ENCODE results near the gene TAB2. TPM values are rescaled to one million over a fixed set of nuclear protein-coding genes. Genes with fewer than 3 reads are reported as not detected.

TAB2 gene
- total and polyA plus RNA-seq, 9 of the 15 experiments (the other 6 are each of a cell fraction or from before 2014, with no cell fraction given): 9.1 to 38.3 (median 18.6) TPM

DNA sequence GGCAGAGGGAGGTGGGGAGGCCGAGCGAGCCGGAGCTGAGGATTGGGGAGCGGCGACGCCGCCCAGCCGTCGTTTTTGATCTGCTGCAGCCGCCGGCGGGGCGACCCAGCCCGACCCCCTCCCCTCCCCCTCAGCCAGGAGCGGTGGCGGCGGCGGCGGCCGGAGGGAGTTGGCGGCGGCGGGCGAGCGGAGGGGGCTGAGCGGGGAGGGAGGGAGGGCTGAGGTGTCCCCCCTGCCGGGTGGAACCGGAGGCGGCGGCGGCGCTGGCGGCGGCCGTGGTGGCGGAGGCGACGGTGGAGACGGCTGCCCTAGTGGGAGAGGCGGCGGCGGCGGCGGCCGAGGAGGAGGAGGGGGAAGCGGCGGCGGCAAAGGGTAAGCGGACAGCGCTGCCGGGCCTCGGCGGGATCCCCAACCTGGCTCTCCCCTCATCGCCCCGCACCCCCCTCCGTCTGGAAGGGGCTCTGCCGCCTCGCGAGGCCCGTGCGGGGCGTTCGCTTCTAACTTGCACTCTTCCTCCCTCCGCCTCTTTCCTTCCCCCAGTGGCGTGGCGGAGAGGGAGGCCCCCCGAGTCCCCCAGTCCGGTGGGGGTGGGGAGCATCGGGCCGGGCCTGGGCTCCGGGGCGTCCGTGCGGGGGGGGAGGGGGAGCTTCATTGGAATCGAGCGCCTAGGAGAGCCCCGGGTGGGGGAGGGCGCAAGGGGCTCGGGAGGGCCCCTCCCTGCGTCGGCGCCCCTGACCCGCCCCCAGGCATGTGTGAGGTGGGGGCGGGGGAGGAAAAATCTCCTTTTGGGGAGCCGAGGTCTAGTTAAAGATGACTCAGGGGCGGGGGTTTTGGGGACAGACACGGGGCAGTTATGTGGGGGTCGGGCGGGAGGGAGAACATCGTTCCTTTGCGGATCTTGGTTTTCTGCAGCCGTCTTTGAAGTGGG is at the start of gene TAB2 (continued):
- TF ChIP-seq SMAD4 (CRISPR knock-in tag; conservative IDR thresholded peaks at IDR 0.05) (peak; percentile 38), ZNF197 (CRISPR knock-in tag; IDR thresholded peaks at IDR 0.05; ENCODE audit: low read depth) (no peak), YBX1 (IDR thresholded peaks at IDR 0.05) (no peak), TCFL5 (CRISPR knock-in tag; conservative IDR thresholded peaks at IDR 0.05) (no peak)
- TF ChIP-seq, protein P1, sequence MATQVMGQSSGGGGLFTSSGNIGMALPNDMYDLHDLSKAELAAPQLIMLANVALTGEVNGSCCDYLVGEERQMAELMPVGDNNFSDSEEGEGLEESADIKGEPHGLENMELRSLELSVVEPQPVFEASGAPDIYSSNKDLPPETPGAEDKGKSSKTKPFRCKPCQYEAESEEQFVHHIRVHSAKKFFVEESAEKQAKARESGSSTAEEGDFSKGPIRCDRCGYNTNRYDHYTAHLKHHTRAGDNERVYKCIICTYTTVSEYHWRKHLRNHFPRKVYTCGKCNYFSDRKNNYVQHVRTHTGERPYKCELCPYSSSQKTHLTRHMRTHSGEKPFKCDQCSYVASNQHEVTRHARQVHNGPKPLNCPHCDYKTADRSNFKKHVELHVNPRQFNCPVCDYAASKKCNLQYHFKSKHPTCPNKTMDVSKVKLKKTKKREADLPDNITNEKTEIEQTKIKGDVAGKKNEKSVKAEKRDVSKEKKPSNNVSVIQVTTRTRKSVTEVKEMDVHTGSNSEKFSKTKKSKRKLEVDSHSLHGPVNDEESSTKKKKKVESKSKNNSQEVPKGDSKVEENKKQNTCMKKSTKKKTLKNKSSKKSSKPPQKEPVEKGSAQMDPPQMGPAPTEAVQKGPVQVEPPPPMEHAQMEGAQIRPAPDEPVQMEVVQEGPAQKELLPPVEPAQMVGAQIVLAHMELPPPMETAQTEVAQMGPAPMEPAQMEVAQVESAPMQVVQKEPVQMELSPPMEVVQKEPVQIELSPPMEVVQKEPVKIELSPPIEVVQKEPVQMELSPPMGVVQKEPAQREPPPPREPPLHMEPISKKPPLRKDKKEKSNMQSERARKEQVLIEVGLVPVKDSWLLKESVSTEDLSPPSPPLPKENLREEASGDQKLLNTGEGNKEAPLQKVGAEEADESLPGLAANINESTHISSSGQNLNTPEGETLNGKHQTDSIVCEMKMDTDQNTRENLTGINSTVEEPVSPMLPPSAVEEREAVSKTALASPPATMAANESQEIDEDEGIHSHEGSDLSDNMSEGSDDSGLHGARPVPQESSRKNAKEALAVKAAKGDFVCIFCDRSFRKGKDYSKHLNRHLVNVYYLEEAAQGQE (IDR thresholded peaks at IDR 0.05; ENCODE audit: borderline replicate concordance): peak; percentile 12; the same call in 1 of the 2 replicates
- TF ChIP-seq, protein P1 (CRISPR knock-in tag; IDR thresholded peaks at IDR 0.05; ENCODE audit: low read depth): no peak
